HG03571 (cell line): ENCODE data around the gene DZANK1.
"Not testable (repeated sequence)": the region's sequence is repeated elsewhere in the genome, so short reads cannot be mapped to it uniquely, and the experiment has no call there.

Source experiments
- ATAC-seq: cut with Tn5 transposase; IDR thresholded peaks from one replicate; pipeline ENCODE4 v1.9.1; 2021; ENCODE audit not compliant: unreplicated experiment

The DZANK1 gene

DNA sequence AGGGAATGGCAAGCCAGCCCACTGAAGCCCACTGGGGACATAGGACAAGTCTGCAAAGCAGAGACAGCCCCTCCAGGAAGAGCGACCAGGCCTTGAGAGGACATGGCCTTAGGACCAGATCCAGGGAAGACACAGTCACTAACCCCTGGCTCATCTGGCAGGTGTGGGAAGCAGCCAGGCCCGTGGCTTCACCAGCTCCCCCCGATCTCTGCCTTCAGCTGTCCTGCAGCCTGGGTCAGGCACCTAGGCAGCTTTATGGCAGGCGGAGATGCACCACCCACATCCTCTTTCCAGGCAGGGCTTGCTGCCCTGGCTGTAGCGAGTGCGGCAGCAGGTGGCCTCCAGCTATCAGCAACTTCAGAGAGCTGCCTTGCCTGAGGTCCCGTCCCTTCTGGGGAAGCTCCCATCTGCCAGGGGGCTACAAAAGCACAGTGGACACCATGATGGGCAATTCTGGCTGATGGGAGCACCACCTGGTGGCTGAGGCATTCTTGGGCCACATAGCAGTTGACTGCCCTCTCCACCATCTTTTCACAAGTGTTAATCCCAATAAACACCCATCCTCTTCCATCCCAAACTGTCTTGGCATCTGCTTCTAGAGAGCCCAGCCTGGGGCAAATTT, 85.8 kb downstream of the DZANK1 start:
- no peak for ATAC-seq

DNA sequence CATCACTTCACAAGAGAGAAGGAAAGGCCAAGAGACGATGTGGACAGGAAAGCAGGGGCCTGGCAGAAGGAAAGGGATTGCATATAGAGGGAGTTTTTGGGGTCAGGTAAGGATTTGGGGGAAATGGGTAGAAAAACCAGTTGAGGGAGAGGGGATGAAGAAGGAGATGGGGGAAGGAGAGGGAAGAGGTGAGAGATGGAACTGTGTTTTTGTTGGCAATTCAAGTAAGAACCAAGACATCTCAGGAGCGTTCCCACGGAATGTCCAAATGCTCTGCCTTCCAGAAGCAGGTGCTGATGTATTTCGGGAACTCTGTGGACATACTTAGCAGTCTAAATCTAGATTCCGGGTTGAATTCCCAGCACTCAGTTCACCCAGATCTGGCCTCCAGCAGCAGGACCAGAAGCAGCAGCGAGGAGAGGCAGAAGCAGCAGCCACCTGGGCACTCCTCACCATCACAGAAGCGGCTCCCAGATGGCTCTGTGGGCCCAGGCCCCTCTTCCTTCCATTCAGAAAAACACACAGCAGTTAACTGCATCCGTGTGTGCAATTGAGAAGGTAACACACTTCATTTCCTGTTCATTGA, 88.8 kb downstream of the DZANK1 start:
- no peak for ATAC-seq

GRCh38 chr20:18375551-18375950, 91.3 kb downstream of the DZANK1 start:
- ATAC-seq: not testable (repeated sequence)

DNA sequence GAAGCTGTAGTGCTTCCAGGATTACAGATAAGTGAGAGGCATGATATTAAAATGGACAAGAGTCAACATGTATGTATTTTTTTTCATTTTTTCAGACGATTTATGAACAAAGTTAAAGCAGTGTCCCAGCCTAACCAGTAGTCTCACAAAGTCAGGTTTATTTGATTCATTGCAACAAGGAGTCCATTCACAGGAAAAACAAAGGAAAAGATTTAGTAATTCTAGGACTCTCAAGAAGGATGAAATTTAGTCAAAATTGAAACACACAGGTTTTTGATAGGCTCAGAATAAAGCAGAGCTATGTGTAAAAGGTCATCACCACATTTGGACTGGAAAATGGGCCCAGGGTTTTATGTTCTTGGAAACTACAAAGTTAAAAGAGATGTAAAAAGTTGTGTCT, 94.5 kb downstream of the DZANK1 start:
- no peak for ATAC-seq

DNA sequence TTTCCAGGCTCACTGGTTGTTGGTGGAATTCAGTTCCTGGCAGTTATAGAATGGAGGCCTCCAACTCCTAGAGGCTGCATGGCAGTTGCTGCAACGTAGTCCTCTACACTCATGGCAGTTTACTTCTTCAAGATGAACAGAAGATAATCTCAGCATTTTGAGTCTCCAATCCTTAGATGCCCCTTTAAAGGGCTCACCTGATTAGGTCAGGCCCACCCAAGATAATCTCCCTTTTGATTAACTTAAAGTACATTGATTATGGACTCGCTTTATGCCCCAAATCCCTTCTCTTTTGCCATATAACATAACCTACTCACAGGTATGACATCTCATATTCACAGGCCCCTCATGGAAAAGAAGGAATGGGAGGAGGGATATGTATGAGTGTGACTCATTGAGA, 102.1 kb downstream of the DZANK1 start:
- ATAC-seq: no peak

DNA sequence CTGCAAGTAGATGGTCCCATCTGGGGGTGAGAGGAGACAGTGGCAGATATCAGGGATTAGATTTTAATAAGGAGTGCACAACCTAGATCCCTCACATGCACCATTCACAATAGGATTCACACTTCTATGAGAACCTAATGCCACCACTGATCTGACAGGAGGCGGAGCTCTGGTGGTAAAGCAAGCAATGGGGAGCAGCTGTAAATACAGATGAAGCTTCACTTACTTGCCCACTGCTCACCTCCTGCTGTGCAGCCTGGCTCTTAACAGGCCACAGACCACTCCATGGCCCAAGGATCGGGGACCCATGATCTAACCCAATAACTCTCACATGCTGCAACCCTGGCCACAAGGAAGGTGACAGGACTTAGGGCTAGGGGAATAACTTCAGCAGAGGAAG, 103.1 kb downstream of the DZANK1 start:
- ATAC-seq: no peak

- no peak for ATAC-seq
These were observed 103.9 kb downstream of the DZANK1 start for GRCh38 chr20:18362916-18363315.

DNA sequence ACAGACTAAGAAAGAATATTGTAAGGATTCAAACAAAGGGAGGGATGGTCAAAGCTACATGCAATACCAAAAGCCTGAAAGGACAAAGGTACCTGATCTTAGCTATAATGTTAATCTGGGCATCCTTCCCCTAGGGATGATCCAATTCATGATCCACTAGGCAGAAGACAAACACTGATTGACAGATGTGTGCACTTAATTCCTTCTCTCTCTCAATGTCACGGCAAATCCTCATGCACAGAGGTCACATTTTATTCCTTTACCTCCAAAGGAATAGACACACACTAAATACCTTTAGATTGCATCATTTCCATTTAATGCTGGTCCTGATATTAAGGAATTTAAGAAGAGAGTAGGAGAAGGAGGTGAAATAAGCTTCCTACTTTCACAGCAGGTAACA, 105.2 kb downstream of the DZANK1 start:
- ATAC-seq: no peak

DNA sequence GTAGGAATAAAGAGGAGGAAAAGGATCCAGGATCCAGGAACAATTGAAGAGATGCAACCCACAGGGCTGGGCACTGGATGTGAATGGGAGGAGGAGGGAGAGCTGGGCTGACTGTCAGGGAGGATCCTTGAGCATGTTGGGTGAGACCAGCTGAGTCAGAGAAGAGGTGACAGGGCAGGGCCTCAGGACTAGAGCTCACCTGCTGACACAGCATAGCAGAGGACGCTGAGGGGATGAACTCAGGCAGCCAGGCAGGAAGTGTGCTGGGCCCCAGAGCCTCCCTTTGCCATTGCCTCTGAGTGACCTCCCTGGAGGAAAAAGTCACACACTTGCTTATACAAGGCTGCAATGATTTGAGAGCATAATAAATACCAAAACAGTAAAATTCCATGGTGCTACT, 106.2 kb downstream of the DZANK1 start:
- ATAC-seq: no peak

GRCh38 chr20:18359854-18360253, 107.0 kb downstream of the DZANK1 start:
- ATAC-seq: no peak

DNA sequence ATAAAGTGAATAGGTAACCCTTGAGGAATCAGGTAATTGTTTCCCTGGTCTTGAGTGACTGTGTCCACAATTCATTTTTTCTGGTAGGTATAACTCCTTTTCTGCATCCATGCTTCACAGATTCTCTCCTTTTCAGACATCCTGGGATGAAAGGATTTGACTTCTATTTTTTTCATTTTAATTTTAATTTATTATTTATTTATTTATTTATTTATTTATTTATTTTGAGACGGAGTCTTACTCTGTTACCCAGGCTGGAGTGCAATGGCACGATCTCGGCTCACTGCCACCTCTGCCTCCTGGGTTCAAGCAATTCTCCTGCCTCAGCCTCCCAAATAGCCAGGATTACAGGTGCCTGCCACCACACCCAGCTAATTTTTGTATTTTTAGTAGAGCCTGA, 117.1 kb downstream of the DZANK1 start:
- not testable (repeated sequence) for ATAC-seq
